Measurements from ENCODE around the gene TCF7. TPM values are rescaled to one million over a fixed set of nuclear protein-coding genes. Genes with fewer than 3 reads are reported as not detected.

Gene TCF7
- total RNA-seq, 2 experiments from 2014 or later = 19.2 to 21.9 TPM

DNA sequence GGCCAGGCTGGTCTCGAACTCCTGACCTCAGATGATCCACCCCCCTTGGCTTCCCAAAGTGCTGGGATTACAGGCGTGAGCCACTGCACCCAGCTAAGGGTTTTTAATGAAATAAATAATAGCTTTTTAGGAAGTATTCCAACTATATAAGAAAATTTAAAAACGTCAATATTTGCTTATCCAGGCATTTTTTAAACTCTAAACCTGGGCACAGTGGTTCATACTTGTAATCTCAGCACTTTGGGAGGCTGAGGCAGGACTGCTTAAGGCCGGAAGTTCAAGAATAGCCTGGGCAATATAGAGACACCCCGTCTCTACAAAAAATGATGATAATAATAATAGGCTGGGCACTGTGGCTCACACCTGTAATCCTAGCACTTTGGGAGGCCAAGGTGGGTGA lies 48.1 kb downstream of the TCF7 start:
- H3K36me3 Mint-ChIP-seq (ENCODE audit: low read depth) = peaks cover 68% of the 10 kb centered on the region
- ChIA-PET POLR2A (interaction anchor here (1.5 to 6.8 kb wide), 3 partner anchors 12 to 14 kb away, joined by 5 to 40 read pairs (median 6); partner anchors contain the start of gene SKP1), CTCF (no interaction called here)
- no peak overlapping the region for H3K4me3 Mint-ChIP-seq
- H3K27me3 Mint-ChIP-seq = no peaks in the 10 kb centered on the region
- peaks cover 6% of the 10 kb centered on the region for H3K9me3 Mint-ChIP-seq
- DNase-seq = no peak
- no peak overlapping the region for H3K27ac Mint-ChIP-seq
- peaks cover 14% of the 10 kb centered on the region for H3K4me1 Mint-ChIP-seq

DNA sequence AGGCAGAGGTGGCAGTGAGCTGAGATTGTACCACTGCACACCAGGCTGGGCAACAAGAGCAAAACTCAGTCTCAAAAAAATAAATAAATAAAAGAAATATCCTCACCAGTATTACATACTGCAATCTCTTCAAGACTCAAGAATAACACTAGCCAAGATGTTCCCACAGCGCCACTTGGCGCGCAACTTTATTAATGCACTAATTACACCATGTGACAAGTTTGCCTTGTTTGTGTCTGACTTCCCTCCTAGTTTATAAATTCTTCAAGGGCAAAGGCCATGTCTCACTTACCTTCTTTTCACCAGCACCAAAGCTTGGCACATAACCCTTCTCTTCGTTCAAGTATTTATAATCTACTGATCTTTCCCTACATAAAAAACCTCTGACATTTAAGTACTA lies 57.5 kb downstream of the TCF7 start:
- ChIA-PET CTCF (no interaction called here), POLR2A (no interaction called here)
- H3K9me3 Mint-ChIP-seq = no peaks in the 10 kb centered on the region
- no peak for DNase-seq
- H3K27ac Mint-ChIP-seq = no peak overlapping the region
- H3K4me1 Mint-ChIP-seq = peaks cover 31% of the 10 kb centered on the region
- H3K36me3 Mint-ChIP-seq (ENCODE audit: low read depth) = peaks cover 56% of the 10 kb centered on the region
- no peak overlapping the region for H3K4me3 Mint-ChIP-seq
- H3K27me3 Mint-ChIP-seq = no peaks in the 10 kb centered on the region

DNA sequence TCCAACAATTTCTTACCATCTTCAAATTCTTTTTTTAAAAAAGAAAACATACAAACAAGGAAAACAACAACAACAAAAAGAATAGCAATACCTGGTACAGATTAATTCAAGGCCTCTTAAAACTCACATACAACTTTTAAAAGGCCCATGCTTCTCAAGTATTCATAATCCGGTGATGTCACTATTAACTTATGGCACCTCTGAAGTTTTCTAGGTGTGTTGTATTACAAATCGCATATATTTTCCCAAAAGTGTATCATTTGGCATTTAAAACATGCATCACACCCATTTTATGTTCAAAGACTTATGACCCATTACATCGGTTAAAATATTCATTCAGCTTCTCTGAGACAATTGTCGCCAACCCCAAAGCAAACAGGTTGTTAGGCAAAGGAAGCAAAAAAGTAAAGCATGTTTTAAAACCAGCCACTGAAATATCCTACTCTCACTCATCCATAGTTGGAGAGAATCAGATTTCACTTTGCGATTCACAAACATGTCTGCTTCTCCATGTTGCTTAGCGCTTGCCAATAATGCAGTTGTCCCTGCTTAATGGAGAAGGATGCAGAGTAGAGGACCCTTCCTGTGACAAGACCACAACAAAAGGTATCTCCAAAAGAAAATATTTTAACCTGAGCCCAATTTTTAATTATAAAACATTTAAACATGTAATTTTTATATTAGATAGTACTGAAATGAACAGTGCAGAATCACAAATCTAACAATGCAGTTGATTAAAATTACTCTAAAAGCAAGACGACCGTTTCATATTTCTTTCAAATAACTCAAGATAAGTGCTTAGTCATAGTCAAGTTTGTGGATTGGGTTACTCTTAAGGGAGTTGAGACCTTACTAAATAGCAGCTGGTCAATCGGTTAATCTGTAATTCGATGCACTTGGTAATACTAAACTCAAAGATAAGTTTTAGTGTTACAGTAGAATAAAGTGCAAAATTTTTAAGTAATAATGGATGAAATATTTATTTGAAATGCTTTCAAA lies 60.7 kb downstream of the TCF7 start:
- no peak for DNase-seq
- Mint-ChIP-seq H3K4me1 (peaks cover 35% of the 10 kb centered on the region), H3K27me3 (no peaks in the 10 kb centered on the region), H3K9me3 (no peaks in the 10 kb centered on the region), H3K36me3 (ENCODE audit: low read depth) (peaks cover 36% of the 10 kb centered on the region), H3K27ac (peak overlapping the region; percentile 97), H3K4me3 (peak overlapping the region; percentile 80)
- CTCF ChIA-PET = interaction anchor here (1.0 to 2.1 kb wide), 2 partner anchors 9 to 50 kb away, joined by 3 to 16 read pairs; partner anchors contain the start of gene PPP2CA
- POLR2A ChIA-PET = interaction anchor here (0.6 to 4.0 kb wide), 16 partner anchors 11 to 699 kb away, joined by 3 to 118 read pairs (median 11); partner anchors contain the start of genes PPP2CA, TCF7, TXNDC15 and VDAC1

DNA sequence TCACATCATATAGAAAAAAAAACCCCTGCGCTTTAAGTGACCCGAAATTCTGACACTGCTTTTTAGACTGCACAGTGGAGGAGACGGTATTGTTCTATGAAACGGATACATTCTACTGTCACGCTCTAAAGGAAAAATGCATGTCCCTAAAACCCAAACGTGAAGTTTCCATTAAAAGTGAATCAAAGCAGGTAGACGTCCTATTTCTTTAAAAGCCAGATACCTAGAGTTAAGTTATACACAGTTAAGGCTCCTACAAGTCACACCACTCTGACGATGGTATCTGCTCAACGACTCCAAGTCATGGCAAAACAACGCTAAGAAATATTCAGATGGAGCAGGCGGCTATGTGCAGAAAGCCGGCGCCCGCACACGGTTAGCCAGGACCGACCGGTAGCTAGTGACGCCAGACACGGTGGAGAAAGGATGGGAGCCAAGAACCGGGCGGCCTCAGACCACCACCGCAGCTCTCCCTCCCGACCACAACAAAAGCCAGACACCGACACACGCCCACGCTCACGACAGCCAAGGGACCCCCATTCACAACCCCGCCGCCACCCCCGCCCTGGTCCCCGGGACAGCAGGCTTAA lies 61.5 kb downstream of the TCF7 start:
- CTCF ChIA-PET = interaction anchor here (0.8 to 2.1 kb wide), 3 partner anchors 49 to 563 kb away, joined by 3 to 16 read pairs (median 3); partner anchors contain the start of gene PPP2CA
- Mint-ChIP-seq H3K36me3 (ENCODE audit: low read depth) (peaks cover 27% of the 10 kb centered on the region), H3K27ac (peak overlapping the region; percentile 97), H3K4me3 (peak overlapping the region; percentile 80), H3K27me3 (peaks cover 6% of the 10 kb centered on the region), H3K9me3 (no peaks in the 10 kb centered on the region), H3K4me1 (peaks cover 35% of the 10 kb centered on the region)
- POLR2A ChIA-PET = interaction anchor here (0.6 to 4.0 kb wide), 42 partner anchors 9 to 1223 kb away, joined by 3 to 118 read pairs (median 4); partner anchors contain the start of genes CDKN2AIPNL, DDX46, JADE2 and PPP2CA
- DNase-seq = peak; percentile 52

DNA sequence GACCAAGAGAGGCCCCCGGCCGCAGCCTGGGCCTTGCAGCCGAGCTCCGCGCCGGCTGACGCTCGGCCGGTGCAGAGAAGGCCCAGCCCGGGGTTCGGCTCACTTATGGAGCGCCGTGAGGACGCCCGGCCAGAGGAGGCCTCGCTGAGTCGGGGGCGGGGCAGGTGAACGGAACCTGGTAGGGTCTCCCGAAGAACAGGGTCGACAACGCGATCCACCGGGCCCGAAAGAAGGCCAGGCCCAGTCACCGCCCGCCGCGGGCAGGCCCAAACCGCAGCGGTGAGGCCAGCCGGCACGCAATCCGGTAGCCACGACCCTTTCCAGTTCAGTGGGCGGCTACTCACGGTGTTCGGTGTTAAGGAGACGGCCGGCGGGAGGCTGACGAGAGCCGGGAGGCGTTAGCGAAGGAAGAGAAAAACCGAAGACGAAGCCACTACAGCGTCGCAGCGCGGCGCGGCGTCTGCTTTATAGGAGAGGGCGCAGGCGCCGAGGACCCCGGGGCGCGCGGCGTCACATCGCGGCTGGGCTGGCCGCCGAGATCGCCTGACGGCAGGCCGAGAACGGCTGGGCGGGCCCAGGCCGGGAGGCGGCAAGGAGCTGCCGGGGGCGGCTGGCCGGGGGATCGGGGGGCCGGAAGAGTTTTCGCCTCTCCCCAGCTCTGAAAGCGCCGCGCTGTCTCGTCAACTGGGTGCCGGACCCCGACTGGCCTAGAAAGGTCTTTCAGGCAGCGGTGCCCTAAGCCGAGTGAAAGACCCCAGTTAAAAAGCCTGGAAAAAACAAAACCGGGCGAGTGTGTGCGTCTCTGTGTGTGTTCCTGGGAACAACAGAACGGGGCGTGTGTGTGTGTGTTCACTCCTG lies 62.3 kb downstream of the TCF7 start, which contains the start of gene SKP1:
SKP1 (minus strand) TSS at position 440 of the 858 bp plus-strand sequence. CDS start 2,928 bp downstream, outside the sequence.
- Mint-ChIP-seq H3K36me3 (ENCODE audit: low read depth) (peaks cover 21% of the 10 kb centered on the region), H3K9me3 (no peaks in the 10 kb centered on the region), H3K27ac (peak within 1 kb of the TSS; percentile 97), H3K4me3 (peak within 1 kb of the TSS; percentile 80), H3K27me3 (peaks cover 6% of the 10 kb centered on the region), H3K4me1 (peaks cover 30% of the 10 kb centered on the region)
- peak; percentile 87 for DNase-seq
- ChIA-PET CTCF (interaction anchor here (0.5 to 2.1 kb wide), 5 partner anchors 45 to 686 kb away, joined by 3 to 16 read pairs (median 3); partner anchors contain the start of gene PPP2CA), POLR2A (interaction anchor here (0.5 to 4.0 kb wide), 72 partner anchors 8 to 1223 kb away, joined by 3 to 118 read pairs (median 4); partner anchors contain the start of genes CAMLG, CDKN2AIPNL, DDX46 and HSPA4)

DNA sequence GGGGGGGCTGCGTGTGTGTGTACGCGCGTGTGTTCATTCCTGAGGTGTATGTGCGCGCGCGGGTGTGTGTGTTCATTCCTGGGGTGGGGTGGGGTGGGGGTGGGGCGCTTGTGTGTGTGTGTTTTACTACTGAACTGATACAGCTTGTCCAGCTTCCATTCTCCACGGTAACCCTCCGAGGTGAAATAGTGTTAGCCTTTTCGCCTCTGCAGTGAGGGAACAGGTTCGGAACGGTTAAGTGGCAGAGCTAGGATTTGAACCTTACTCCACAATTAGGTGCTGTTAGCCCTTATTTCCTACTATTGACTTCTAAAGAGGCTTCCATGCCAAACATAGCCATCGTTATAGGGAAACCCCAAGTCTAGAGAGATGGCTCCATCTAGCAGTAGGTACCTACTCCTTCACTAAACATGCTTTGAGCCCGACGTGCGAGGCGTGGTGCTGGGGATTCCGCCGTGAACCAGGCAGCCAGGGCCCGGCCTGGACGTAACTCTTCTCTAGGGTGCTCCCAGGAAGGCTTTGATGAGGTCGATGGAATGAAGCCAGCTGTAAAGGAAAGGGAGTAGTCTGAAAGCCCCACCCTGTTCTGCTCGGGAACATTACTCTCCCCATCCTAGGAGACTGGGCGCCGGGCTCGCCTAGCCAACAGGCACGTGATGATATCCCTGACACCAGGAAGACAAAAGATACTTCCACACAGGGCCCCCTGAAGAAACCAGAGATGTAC lies 63.1 kb downstream of the TCF7 start:
- ChIA-PET CTCF (interaction anchor here (0.5 to 2.1 kb wide), 3 partner anchors 44 to 685 kb away, joined by 3 to 16 read pairs (median 3); partner anchors contain the start of gene PPP2CA), POLR2A (interaction anchor here (0.5 to 4.0 kb wide), 54 partner anchors 7 to 1126 kb away, joined by 3 to 118 read pairs (median 4); partner anchors contain the start of genes CAMLG, DDX46, HSPA4 and JADE2)
- Mint-ChIP-seq H3K4me1 (peaks cover 24% of the 10 kb centered on the region), H3K27me3 (peaks cover 6% of the 10 kb centered on the region), H3K4me3 (peak overlapping the region; percentile 80), H3K27ac (peak overlapping the region; percentile 97), H3K36me3 (ENCODE audit: low read depth) (peaks cover 15% of the 10 kb centered on the region), H3K9me3 (no peaks in the 10 kb centered on the region)
- no peak for DNase-seq

DNA sequence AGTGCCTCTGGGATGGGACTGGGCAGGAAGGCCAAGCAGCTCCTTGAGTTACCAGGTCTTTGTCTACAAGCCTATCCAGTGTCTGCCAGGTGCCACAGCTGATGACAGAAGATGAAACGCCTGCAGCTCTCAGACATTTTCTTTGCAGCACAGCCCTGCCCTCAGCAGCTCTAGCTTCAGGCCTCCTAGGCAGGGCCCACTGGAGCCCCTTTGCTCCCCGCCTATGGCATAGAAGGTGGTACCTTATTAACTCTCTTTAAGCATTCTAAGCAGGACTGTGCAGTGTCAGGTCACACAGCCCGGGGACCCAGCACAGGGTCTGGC lies 63.6 kb downstream of the TCF7 start:
- Mint-ChIP-seq H3K9me3 (no peaks in the 10 kb centered on the region), H3K4me3 (peak overlapping the region; percentile 80), H3K27ac (no peak overlapping the region), H3K27me3 (peaks cover 6% of the 10 kb centered on the region), H3K4me1 (peaks cover 24% of the 10 kb centered on the region), H3K36me3 (ENCODE audit: low read depth) (peaks cover 13% of the 10 kb centered on the region)
- CTCF ChIA-PET = interaction anchor here (1.3 kb wide), 1 partner anchor 44 kb away, joined by 3 read pairs; no protein-coding TSS in a partner anchor
- DNase-seq = no peak
- POLR2A ChIA-PET = interaction anchor here (1.1 to 4.0 kb wide), 11 partner anchors 10 to 727 kb away, joined by 3 to 118 read pairs (median 11); partner anchors contain the start of genes DDX46, PCBD2, PPP2CA and SEC24A

DNA sequence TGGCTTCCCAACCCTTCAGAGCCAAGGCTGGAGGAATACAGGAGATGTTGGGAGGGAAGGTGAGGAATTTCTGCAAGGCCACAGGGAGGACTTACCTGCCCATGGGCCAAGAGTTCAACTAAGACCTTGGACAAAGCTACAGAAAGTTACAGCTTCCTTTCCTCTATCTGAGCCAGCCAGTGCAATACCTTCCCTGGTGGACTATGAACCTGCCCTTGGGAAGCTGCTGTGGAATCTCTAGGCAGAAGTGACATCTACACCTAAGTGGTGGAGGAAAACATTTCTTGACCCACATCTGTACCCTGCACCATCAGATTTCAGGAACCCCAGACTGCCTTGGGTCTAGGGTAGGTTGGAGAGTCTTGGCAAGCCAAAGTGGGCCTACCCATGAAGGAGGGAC lies 69.0 kb downstream of the TCF7 start:
- POLR2A ChIA-PET = interaction anchor here (0.6 to 1.3 kb wide), 3 partner anchors 40 to 106 kb away, joined by 3 to 5 read pairs (median 3); partner anchors contain the start of gene PPP2CA
- DNase-seq = no peak
- Mint-ChIP-seq H3K9me3 (no peaks in the 10 kb centered on the region), H3K4me3 (no peak overlapping the region), H3K36me3 (ENCODE audit: low read depth) (no peaks in the 10 kb centered on the region), H3K27ac (no peak overlapping the region), H3K27me3 (peaks cover 6% of the 10 kb centered on the region), H3K4me1 (no peaks in the 10 kb centered on the region)
- CTCF ChIA-PET = interaction anchor here (0.7 to 5.9 kb wide), 19 partner anchors 9 to 403 kb away, joined by 3 to 41 read pairs (median 4); no protein-coding TSS in a partner anchor

DNA sequence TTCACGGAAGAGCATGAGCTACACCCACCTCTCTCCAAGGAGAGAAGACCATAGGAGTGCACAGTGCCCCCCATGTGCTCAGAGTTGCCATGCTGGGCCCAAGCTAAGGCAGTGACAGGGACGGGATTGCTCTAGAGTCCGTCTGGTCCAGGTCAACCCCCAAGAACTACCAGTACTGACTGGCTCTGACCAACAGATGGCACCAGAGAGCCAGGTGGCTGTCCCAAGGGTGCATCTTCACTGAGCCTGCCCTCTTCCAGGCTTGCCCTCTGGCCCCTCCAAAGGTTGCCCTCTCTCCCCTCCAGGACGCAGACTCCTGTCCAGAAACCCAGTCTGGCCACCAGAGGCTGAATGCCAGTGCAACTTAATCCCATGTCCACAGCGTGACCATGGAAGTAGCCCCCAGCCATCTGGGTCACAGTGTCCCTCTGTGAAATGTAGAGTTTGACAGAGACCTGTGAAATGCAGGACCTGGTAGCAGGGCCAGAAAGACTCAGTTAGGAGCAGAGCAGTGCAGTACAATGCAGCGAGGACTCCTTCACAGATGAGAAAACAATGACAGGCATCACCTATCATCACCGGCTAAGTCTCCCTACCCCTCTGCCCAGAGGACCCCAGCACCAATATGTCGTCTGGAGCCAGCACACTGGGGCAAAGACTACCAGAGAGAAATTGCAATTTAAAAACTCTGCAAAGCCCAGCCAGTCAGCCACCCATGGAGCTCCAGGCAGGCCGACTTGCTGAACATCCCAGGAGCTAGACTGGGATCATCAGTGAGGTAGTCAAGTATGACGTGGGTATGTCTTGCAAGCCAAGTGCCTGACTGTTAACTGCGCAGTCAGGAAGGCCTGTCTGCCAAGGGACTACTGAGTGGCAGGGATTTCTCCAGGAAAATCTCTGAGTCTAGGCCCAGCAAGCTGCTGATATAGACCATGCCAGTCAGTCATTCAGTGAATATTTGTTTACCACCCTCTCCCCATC lies 70.0 kb downstream of the TCF7 start:
- ChIA-PET CTCF (interaction anchor here (0.7 to 5.9 kb wide), 22 partner anchors 10 to 403 kb away, joined by 3 to 41 read pairs (median 4); no protein-coding TSS in a partner anchor), POLR2A (interaction anchor here (0.7 to 1.3 kb wide), 3 partner anchors 8 to 103 kb away, joined by 3 to 5 read pairs (median 4); partner anchors contain the start of genes PPP2CA and SKP1)
- Mint-ChIP-seq H3K27ac (no peak overlapping the region), H3K4me1 (no peaks in the 10 kb centered on the region), H3K36me3 (ENCODE audit: low read depth) (no peaks in the 10 kb centered on the region), H3K4me3 (no peak overlapping the region), H3K9me3 (no peaks in the 10 kb centered on the region), H3K27me3 (peaks cover 6% of the 10 kb centered on the region)
- DNase-seq = peak; percentile 79

DNA sequence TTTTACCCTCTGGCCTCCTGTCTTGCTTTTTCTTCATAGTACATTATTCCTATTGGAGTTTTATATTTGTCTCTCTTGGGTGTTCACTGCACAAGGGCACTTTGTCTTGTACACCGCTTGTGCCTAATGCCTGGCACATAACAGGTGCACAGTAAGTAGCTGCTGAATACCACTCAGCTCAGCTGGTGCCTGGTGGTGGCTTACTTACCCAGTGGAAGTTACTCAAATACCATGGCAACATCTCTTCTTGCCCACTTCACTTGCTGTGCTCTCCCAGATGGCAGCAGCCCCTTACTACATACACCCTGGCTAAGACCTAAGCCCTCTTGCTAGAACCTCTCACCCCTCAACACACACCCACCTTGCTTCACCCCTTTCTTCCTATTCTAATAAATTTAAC lies 73.6 kb downstream of the TCF7 start:
- ChIA-PET POLR2A (interaction anchor here (2.1 to 3.5 kb wide), 2 partner anchors 10 to 38 kb away, joined by 6 to 36 read pairs; partner anchors contain the start of genes PPP2CA and SKP1), CTCF (interaction anchor here (1.3 to 5.9 kb wide), 4 partner anchors 8 to 101 kb away, joined by 3 to 41 read pairs (median 4); partner anchors contain the start of gene PPP2CA)
- Mint-ChIP-seq H3K9me3 (no peaks in the 10 kb centered on the region), H3K4me1 (no peaks in the 10 kb centered on the region), H3K4me3 (no peak overlapping the region), H3K36me3 (ENCODE audit: low read depth) (no peaks in the 10 kb centered on the region), H3K27ac (no peak overlapping the region), H3K27me3 (no peaks in the 10 kb centered on the region)
- DNase-seq = no peak
